RWPE2 (cell line): ENCODE measurements around the gene ZBTB21.
A peak's percentile ranks its signal among the peaks of the same experiment; 100 is the strongest.

Experiments
- ATAC-seq: fragments of 200-7000 bp; cut with Tn5 transposase; 3 replicates; pipeline ENCODE4 v1.9.1; 2021; ENCODE audit warnings: low read depth
- DNase-seq: peaks from one replicate; pipeline ENCODE4 v3.0.0-alpha.2; 2020; ENCODE audit warnings: low spot score
- H3K27ac ChIP-seq: fragments of 450-650 bp; 2 replicates; pipeline ENCODE4 v1.5.1; 2017; ENCODE audit warnings: mild to moderate bottlenecking; ENCODE audit not compliant: poor library complexity, severe bottlenecking
- H3K27me3 ChIP-seq: fragments of 250-450 bp; sonication (Bioruptor Pico); 2 replicates; pipeline ENCODE4 v1.5.1; 2021; ENCODE audit warnings: mild to moderate bottlenecking, moderate library complexity; ENCODE audit not compliant: insufficient read depth, poor library complexity, severe bottlenecking
- H3K36me3 ChIP-seq: fragments of 250-450 bp; sonication (Bioruptor Pico); 2 replicates; pipeline ENCODE4 v1.5.1; 2020; ENCODE audit warnings: low read depth, mild to moderate bottlenecking, moderate library complexity
- H3K4me1 ChIP-seq: fragments of 250-450 bp; sonication (Bioruptor Pico); 2 replicates; pipeline ENCODE4 v1.5.1; 2021; ENCODE audit warnings: mild to moderate bottlenecking, moderate library complexity; ENCODE audit not compliant: insufficient read depth, poor library complexity, severe bottlenecking
- H3K4me3 ChIP-seq: fragments of 250-450 bp; sonication (Bioruptor Pico); 2 replicates; pipeline ENCODE4 v1.5.1; 2021; ENCODE audit warnings: mild to moderate bottlenecking, moderate library complexity; ENCODE audit not compliant: severe bottlenecking
- H3K9me3 ChIP-seq: fragments of 250-450 bp; sonication (Bioruptor Pico); 2 replicates; pipeline ENCODE4 v1.5.1; 2021; ENCODE audit warnings: mild to moderate bottlenecking, moderate library complexity; ENCODE audit not compliant: severe bottlenecking
- CTCF ChIP-seq: fragments of 450-650 bp; IDR thresholded peaks from one replicate; pipeline ENCODE4 v1.5.1; 2017; ENCODE audit warnings: mild to moderate bottlenecking, moderate library complexity; ENCODE audit not compliant: poor library complexity, severe bottlenecking

Gene ZBTB21

GRCh38 chr21:42056996-42057689, 47.0 kb upstream of the ZBTB21 start:
- TF ChIP-seq CTCF: no peak
- Histone ChIP-seq H3K27me3 (no peaks in the 10 kb centered on the region), H3K4me3 (no peak overlapping the region), H3K36me3 (no peaks in the 10 kb centered on the region), H3K4me1 (peaks cover 17% of the 10 kb centered on the region), H3K9me3 (no peaks in the 10 kb centered on the region), H3K27ac (peak overlapping the region; percentile 31)
- ATAC-seq (peak; percentile 79), DNase-seq (no peak)

GRCh38 chr21:42056468-42056867, 46.3 kb upstream of the ZBTB21 start:
- no peaks in the 10 kb centered on the region for H3K27me3 ChIP-seq
- peak overlapping the region; percentile 31 for H3K27ac ChIP-seq
- ATAC-seq: no peak
- no peak overlapping the region for H3K4me3 ChIP-seq
- no peaks in the 10 kb centered on the region for H3K36me3 ChIP-seq
- peaks cover 17% of the 10 kb centered on the region for H3K4me1 ChIP-seq
- H3K9me3 ChIP-seq: no peaks in the 10 kb centered on the region
- TF ChIP-seq CTCF: no peak
- no peak for DNase-seq

- peaks cover 17% of the 10 kb centered on the region for H3K4me1 ChIP-seq
- ATAC-seq (no peak), DNase-seq (no peak)
- H3K27ac ChIP-seq: no peak overlapping the region
- no peaks in the 10 kb centered on the region for H3K9me3 ChIP-seq
- H3K4me3 ChIP-seq: no peak overlapping the region
- H3K27me3 ChIP-seq: no peaks in the 10 kb centered on the region
- H3K36me3 ChIP-seq: no peaks in the 10 kb centered on the region
- no peak for TF ChIP-seq CTCF
These were observed 45.3 kb upstream of the ZBTB21 start for GRCh38 chr21:42055425-42055824.

GRCh38 chr21:42051788-42052187, 41.6 kb upstream of the ZBTB21 start:
- TF ChIP-seq CTCF: no peak
- DNase-seq (no peak), ATAC-seq (no peak)
- Histone ChIP-seq H3K9me3 (no peaks in the 10 kb centered on the region), H3K36me3 (no peaks in the 10 kb centered on the region), H3K27ac (no peak overlapping the region), H3K4me3 (no peak overlapping the region), H3K27me3 (no peaks in the 10 kb centered on the region), H3K4me1 (peaks cover 7% of the 10 kb centered on the region)
